Midbrain (tissue), 1 donor: ENCODE data around the gene RORC.

Experiments used
- DNase-seq: peaks from one replicate; lab custom pipeline; 2025; lab: John Stamatoyannopoulos, UW

Gene RORC

GRCh38 chr1:151847867-151848596, 16.4 kb upstream of the RORC start:
- DNase-seq: no peak

DNA sequence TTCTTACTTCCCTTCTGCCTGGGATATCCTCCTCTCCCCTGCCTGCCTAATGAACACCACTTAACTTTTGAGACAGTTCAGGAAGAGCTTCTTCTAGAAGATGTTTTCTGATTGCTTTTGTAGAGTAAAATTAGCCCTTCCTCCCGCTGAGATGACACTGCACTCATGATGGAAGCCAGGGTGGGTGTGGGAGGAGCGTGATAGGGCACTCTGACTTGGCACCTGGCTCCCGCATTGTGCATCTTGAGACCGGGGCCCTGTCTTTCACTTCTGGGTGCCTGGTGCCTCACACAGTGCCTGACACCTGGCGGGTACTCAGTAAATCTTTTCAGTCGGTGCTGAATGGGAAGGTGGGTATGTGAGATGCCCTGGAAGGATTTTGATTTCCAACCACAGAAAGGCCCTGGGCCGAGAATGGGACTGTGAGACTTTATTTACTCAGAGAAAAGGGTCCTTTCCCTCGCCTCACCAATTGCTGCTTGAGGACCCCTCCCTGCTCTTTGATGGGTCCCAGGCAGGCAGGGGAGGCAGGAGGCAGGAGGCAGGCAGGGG, 15.2 kb upstream of the RORC start:
- DNase-seq: no peak

GRCh38 chr1:151846062-151846568, 14.5 kb upstream of the RORC start:
- DNase-seq: no peak

GRCh38 chr1:151843398-151843797, 11.8 kb upstream of the RORC start:
- no peak for DNase-seq

GRCh38 chr1:151841141-151841540, 9.5 kb upstream of the RORC start:
- no peak for DNase-seq

DNA sequence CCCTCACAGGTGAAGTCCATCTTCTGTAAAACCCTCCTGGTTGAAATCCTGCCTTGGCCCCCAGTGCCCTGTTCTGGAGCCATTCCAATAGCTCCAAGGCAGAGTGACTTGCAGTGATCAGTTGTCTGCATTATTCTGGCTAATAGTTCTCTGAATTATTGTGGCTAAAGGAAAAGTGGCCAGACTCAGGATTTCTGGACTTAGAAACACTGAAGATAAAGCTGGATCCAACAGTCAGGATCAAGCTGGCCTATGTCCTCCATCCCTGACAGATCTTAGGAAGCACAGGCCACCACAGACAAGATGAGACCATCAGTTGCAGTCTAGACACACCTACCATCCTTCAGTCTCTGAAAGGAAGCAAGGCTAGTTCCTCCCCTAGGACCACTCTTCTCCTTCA, 8.8 kb upstream of the RORC start:
- DNase-seq: no peak

DNA sequence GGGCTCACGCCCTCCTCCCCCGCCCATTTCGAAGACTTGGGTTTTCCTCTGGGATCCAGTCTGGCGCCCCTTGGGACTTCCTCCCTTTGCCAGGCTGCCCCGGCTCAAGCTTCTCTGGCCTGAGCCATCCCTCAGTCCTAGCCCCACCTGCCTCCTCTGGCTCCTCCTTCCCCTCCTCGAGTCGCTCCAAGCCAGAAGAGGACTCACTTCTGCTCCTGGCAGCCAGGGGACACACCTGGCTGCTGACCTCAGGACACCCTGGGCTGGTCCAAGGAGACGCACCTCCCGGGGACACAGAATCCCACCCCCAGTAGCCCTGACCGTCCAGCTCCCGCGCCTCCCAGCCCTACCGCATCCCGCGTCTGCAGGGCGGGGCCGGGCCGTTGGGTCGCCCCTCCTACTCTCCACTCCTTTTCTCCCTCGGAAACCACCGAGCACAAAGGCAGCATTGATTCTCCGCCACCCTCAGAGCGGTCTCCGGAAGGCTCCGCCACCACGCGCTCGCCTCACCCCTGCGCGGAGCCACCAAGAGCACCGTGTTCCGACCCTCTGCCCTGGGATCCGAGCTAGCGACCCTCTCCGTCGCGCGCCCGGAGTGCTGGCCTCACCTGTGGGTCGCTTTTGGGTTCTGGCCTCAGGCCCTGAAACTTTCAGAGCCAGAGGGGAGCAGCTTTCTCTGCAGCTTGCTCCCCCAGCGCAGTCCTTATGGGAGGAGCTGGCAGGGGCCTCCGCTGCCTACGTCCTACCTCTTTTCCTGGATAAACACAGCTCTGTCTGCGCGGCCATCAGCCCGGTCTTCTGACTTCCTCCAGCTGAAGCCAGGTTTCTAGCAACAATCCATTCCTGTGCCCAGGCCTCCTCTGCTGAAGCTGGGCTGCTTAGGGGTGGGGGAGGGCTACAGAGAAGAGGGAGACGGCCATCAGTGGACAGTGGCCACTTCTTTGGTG, 8.1 kb upstream of the RORC start, which contains the start of gene C2CD4D:
C2CD4D (minus strand) TSS at position 364 of the 947 bp plus-strand sequence. CDS start 831 bp downstream, outside the sequence.
- DNase-seq: peak; percentile 85

DNA sequence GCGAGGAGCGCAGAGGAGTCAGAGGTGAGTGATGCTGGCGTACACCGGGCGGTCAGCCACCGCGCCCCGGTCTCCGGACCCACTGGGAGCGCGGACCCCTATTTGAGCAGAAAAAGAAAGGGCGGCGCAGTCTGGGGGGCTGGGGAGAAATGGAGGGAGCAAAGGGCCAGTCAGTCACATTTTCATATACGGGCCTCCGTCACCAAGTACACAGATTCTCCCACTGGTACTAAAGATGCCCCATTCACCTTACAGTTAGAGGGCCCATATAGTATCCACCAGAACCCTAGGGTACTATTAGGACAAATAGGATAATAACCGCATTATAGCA, 7.4 kb upstream of the RORC start:
- no peak for DNase-seq

- no peak for DNase-seq
These were observed 6.8 kb upstream of the RORC start for GRCh38 chr1:151838222-151839081.

DNA sequence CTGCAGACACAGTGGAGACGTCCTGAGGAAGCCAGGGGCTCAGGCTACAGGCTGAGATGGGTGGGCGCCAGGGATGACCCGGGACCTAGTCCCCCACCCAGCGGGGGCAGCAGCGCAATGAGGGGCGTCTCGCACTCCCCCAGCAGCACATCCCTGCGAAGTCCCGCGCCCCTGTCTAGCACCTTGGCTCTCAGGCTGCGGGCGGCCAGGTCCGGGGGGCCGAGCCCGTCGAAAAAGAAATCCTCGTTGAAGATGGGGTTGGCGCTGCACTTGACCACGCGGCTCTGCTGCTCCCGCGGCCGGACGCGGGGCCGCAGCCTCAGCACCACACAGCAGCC, 6.3 kb upstream of the RORC start:
- no peak for DNase-seq

DNA sequence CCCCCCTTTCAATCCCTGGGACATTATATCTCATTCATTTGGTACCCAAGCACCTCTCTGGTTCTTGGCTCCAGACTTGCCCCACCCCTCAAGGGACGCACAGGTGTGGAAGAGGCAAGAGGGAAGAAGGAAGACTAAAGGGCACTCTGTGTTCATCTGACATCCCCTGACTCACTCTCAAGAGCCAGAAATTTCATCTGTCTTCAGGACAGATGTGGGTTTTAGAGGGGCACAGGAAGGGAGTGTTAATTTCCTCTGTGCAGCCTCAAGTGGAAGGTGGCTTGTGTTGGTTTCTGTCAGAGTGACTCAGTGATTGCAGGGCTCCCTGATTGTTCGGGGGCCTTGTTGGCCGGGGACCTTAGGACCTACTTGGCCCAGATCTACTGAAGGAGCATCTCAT, 5.6 kb upstream of the RORC start:
- DNase-seq: no peak

GRCh38 chr1:151835596-151835995, 4.0 kb upstream of the RORC start:
- DNase-seq: no peak

GRCh38 chr1:151834239-151834638, 2.6 kb upstream of the RORC start:
- no peak for DNase-seq

DNA sequence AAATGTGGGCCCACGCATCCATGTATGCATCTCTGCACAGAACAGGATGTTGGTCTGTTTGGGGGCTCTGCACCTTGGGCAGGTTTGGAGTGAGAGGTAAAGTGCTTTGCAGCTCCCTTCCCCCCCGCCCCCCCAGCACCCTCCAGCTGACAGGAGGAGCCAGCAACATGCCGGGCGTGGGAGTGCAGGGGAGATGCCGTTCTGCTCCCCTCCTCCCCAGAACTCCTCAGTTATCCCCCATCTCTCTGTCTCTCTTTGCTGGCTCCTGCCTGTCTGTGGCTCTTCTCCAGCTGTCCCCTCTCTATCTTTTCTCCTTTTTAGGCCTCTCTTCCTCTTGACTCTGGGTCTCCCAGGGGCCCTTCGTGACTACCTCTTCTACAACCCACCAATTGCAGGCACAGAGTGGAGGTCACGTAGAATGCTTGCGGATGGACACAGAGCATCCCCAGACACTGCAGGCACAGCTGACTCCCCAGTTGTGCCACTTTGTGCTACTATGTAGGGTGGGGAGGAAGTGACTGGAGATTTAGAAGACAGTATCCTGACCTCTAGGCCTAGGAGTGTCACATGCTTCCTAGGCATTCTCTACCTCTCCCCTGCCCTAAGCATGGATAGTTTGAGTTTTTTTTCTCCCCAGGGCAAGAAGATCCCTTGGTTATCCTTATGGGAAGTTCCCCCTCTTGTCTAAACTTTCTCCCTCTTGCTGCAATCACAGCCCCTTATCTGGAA, 1.7 kb upstream of the RORC start:
- no peak for DNase-seq

DNA sequence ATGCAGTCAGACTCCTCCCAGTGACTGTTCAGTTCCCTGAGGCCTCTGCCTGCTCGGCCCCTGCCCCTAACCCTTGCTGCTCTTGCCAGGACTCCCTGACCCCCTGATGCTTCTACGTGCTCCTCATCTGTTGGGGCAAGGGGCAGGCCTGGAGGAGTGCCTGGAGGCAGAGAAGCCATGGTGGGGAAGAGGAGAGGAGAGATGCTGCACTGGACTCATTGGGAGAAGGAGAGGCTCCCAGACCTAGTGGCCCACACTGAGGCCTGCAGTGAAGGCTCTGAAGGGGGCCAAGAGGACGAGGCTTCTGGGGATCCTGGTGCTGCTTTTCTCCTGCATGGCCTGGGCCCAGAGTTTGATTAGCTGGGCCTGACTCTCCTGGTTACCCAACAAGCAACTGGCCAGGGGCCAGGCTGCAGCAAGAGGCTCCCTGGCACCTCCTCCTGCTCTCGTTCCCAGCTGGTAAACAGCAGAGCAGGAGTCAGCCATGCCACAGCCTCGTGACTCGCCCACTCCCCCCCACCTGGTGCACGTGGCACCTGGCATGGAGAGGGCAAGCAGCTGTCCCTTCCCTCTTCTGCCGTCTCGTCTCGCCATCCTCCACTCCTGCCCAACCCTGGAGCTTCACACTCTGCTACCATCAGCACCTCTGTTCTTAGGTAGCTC, 847 bp upstream of the RORC start:
- peak; percentile 65 for DNase-seq

DNA sequence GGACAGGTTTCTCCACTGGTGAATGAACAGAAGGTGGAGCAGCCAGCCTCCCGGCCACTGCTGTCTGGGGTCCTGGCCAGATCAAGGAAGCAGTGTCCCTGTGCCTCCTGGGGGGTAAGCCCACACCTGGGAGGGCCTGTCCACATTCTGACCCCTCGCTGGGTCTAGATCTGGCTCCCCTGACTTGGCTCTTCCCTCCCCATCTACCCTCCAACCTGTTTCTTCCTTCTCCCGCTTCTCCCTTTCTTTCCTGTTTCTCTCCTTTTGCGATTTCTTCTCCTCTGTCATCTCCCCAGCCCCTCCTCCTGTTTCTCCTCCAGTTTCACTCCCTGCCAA, 378 bp downstream of the RORC start:
- DNase-seq: no peak

DNA sequence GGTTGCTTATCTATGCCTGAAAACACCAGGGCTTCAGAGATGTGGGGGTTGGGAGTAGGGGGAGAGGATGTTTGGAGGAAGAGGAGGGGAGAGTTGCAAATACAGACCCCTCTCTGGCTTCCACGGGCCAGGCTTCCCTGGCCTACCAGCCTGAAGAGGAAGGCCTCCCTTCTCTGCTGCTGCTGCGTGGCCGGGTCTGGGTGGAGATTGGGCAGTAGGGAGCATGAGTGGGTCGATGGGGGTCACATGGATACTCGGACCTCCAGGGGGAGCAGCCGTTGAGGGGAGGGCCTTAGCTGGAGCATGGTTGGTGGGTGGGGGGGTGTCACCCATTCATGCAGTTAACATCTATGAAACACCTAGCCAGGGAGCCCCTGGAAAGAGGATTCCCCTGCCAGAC, 1.5 kb downstream of the RORC start:
- no peak for DNase-seq

DNA sequence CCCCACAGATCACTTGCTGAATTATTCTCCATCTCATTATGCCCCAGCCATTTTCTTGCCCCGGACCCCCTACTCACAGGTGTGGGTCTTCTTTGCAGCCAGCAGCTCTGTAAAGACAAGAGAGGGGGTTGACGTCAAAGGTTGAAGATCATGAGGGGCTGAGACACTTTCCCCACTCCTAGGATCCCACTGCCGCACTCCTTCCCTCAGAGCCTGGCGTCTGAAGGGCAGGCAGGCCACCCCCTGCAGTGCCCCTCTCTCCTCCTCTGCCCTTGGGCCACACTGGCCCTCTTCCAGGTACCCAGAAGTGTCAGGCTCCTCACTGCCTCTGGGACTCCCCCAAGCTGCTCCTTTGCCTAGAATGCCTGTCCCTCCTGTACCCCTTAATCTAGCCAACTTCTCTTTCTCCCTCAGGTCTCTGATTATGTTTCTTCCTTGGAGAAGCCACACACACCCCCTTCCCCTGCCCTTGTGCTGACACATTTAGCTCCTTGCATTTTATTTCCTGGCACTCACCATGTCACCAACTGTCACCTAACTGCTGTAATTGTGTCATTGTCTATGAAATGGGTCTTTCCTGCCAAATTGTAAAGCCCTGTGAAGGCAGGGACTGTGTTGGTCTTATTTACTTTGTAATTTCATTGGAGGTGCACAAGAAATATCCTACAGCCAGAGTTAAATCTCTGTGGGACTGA, 2.1 kb downstream of the RORC start:
- no peak for DNase-seq

- no peak for DNase-seq
These were observed 2.7 kb downstream of the RORC start for GRCh38 chr1:151828921-151829320.

DNA sequence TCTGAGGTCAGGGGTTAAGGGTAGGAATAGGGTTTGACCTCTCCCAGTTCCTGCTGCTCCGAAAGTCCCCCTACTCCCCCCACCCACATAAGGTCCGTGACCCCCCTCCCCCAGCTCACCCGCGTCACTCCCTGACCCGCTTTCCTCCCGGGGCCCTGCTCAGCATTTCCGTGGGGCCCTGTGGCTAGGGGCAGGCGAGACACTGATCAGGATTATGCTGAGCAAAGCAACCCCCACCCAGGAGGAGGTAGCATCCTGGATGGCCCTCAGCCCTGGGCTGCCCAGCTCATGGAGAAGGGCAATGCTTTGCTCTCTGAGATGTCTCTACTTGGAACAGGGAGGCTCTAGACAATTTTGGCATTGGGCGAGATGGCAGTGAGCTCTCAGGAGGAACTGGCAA, 3.7 kb downstream of the RORC start:
- no peak for DNase-seq
